Spleen (tissue), 11 donors: Measurements from ENCODE around the gene ABCG1. TPM values are rescaled to one million over a fixed set of nuclear protein-coding genes. Genes with fewer than 3 reads are reported as not detected.
A peak's percentile ranks its signal among the peaks of the same experiment; 100 is the strongest.

ENCODE experiments used
- DNase-seq: peaks from one replicate; pipeline ENCODE4 v3.0.0-alpha.2; 2020
- H3K27ac ChIP-seq, 8 donors: fragments of 200-600 bp; sonication (generic) in 7 of 8; 1 replicate in 4 of 8; 2 replicates in 4 of 8; pipeline versions ENCODE4 v1.5.0 to v1.8.0; 2016 to 2021; ENCODE audit warnings: inconsistent platforms in 4 of 8, mild to moderate bottlenecking in 4 of 8, moderate library complexity in 1 of 8
- H3K27me3 ChIP-seq, 7 donors: fragments of 200-600 bp; sonication (generic) in 6 of 7; replicated peaks in 1 of 7; 1 replicate in 4 of 7; 2 replicates in 3 of 7; pipeline versions ENCODE4 v1.5.0 to v1.8.0; 2016 to 2021; ENCODE audit warnings: inconsistent platforms in 3 of 7, mild to moderate bottlenecking in 1 of 7
- H3K36me3 ChIP-seq, 6 donors: fragments of 200-600 bp; sonication (generic) in 5 of 6; 1 replicate in 4 of 6; 2 replicates in 2 of 6; pipeline versions ENCODE4 v1.5.0 to v1.8.0; 2016 to 2021; ENCODE audit warnings: inconsistent platforms in 2 of 6
- H3K4me1 ChIP-seq, 6 donors: fragments of 200-600 bp; sonication (generic) in 5 of 6; 1 replicate in 3 of 6; 2 replicates in 3 of 6; pipeline versions ENCODE4 v1.5.0 to v1.8.0; 2016 to 2021; ENCODE audit warnings: inconsistent platforms in 3 of 6
- H3K4me3 ChIP-seq, 8 donors: fragments of 200-600 bp; sonication (generic) in 7 of 8; 1 replicate in 4 of 8; 2 replicates in 4 of 8; pipeline versions ENCODE4 v1.5.0 to v1.8.0; 2016 to 2021; ENCODE audit warnings: inconsistent platforms in 4 of 8, mild to moderate bottlenecking in 4 of 8, moderate library complexity in 2 of 8
- H3K9me3 ChIP-seq, 8 donors: fragments of 200-600 bp; sonication (generic) in 7 of 8; 1 replicate in 4 of 8; 2 replicates in 4 of 8; pipeline versions ENCODE4 v1.5.0 to v1.8.0; 2016 to 2021; ENCODE audit warnings: inconsistent platforms in 4 of 8
- POLR2A ChIP-seq, 3 donors: fragments of 450-650 bp; IDR thresholded peaks; one replicate each; pipeline ENCODE4 v1.5.1; 2017; ENCODE audit warnings: antibody characterized with exemption in 3 of 3, mild to moderate bottlenecking in 1 of 3
- POLR2AphosphoS5 ChIP-seq, 3 donors: sonication (generic); formaldehyde crosslinking; IDR thresholded peaks; one replicate each; pipeline ENCODE4 v1.5.1; 2017; ENCODE audit warnings: antibody characterized with exemption in 3 of 3
- WGBS, 5 donors: extraction: QIAGEN DNeasy Blood & Tissue Kit in 3 of 5; methylation state at CpG; one replicate each; pipeline versions ENCODE4 v1.1.5 to v1.1.7; 2013 to 2018; 5-methylcytosine and 5-hydroxymethylcytosine counted together
- intact Hi-C: fragments of 100-400 bp; cut with DNase I; formaldehyde crosslinking; loops from one replicate; pipeline ENCODE4 v1.15.0; 2023; ENCODE audit warnings: low total_unique reads
- polyA plus RNA-seq, 3 donors: library from polyadenylated mRNA; stranded (reverse); fragments of 200-250 nt; gene quantifications; one replicate each; pipeline ENCODE4 v1.2.1, GENCODE V29; 2013
- total RNA-seq, 7 donors: library from RNA; depleted of rRNA in 3 of 7; stranded (reverse); fragments of >200 nt in 3 of 7; fragmentation: NEBNext Ultra II Directional in 4 of 7; extraction: Animal tissue kit (Norgen Biotek cat#: 25700) in 4 of 7; gene quantifications; one replicate each; pipeline versions ENCODE4 v1.1.0 to v1.2.1, GENCODE V29; 2016 to 2021
- TF ChIP-seq, protein P1 (sequence below), 11 experiments: fragments of 200-600 bp in 7 of 11; fragments of 450-650 bp in 4 of 11; sonication (generic) in 4 of 11; IDR thresholded peaks in 8 of 11; conservative IDR thresholded peaks in 3 of 11; 1 replicate in 7 of 11; 2 replicates in 4 of 11; pipeline versions ENCODE4 v1.4.0 to v1.8.0; 2016 to 2021; ENCODE audit warnings: antibody characterized with exemption in 11 of 11, inconsistent platforms in 4 of 11, mild to moderate bottlenecking in 1 of 11
- donor health status: healthy with polysubstance abuse.
- donor health status: DM: no; HTN: no; CAD: no; lungs with moderate emphysema.
- donor health status: DM: no; HTN: no; CAD: no.
- donor health status: Bipolar disorder and iron deficiency.
- donor health status: healthy.
- donor health status: DM: no; HTN: no; CAD: no.
- donor health status: DM: yes; HTN: yes; CAD: no.

ABCG1 gene
- total and polyA plus RNA-seq, 10 donors, result 14.6 to 143 (median 96.7) TPM

DNA sequence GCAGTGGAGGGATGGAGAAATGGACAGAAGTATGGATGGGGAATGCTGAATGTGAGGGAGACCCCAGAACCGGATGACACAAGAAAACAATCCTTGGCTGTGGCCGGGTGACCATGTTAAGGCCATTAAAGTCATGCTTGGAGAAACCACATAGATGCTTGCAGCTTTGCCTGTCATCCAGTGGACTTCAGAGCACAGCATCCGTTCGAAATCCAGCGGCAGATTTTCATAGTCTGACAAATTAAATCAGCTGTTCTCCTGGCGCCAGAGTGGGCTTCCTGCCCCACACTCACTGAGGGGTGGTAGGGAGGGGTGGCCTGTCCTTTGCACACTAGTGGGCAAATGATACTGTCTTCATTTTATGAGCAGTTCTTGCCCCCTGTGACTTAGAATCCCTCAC, 35.1 kb downstream of the ABCG1 start:
- TF ChIP-seq POLR2A (IDR thresholded peaks at IDR 0.05) (no peak), POLR2AphosphoS5 (IDR thresholded peaks at IDR 0.05) (no peak)
- TF ChIP-seq, protein P1, sequence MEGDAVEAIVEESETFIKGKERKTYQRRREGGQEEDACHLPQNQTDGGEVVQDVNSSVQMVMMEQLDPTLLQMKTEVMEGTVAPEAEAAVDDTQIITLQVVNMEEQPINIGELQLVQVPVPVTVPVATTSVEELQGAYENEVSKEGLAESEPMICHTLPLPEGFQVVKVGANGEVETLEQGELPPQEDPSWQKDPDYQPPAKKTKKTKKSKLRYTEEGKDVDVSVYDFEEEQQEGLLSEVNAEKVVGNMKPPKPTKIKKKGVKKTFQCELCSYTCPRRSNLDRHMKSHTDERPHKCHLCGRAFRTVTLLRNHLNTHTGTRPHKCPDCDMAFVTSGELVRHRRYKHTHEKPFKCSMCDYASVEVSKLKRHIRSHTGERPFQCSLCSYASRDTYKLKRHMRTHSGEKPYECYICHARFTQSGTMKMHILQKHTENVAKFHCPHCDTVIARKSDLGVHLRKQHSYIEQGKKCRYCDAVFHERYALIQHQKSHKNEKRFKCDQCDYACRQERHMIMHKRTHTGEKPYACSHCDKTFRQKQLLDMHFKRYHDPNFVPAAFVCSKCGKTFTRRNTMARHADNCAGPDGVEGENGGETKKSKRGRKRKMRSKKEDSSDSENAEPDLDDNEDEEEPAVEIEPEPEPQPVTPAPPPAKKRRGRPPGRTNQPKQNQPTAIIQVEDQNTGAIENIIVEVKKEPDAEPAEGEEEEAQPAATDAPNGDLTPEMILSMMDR (IDR thresholded peaks at IDR 0.05 in 8 of 11, conservative IDR thresholded peaks at IDR 0.05 in 3 of 11), result no peak
- intact Hi-C loops, result no loop called here
- no peaks in the 10 kb centered on the region for H3K27me3 ChIP-seq
- DNase-seq, result no peak
- WGBS, 5 donors, result 44 to 70% (median 47%) methylated on average over 6 of the region's 6 CpGs
- no peak overlapping the region for H3K4me3 ChIP-seq
- H3K36me3 ChIP-seq, result no peaks in the 10 kb centered on the region
- peaks cover 12 to 96% (median 76%) of the 10 kb centered on the region in 6 donors for H3K4me1 ChIP-seq
- H3K27ac ChIP-seq, result peak overlapping the region in 2 of 8 donors; percentile 5 to 48
- H3K9me3 ChIP-seq, result no peaks in the 10 kb centered on the region

DNA sequence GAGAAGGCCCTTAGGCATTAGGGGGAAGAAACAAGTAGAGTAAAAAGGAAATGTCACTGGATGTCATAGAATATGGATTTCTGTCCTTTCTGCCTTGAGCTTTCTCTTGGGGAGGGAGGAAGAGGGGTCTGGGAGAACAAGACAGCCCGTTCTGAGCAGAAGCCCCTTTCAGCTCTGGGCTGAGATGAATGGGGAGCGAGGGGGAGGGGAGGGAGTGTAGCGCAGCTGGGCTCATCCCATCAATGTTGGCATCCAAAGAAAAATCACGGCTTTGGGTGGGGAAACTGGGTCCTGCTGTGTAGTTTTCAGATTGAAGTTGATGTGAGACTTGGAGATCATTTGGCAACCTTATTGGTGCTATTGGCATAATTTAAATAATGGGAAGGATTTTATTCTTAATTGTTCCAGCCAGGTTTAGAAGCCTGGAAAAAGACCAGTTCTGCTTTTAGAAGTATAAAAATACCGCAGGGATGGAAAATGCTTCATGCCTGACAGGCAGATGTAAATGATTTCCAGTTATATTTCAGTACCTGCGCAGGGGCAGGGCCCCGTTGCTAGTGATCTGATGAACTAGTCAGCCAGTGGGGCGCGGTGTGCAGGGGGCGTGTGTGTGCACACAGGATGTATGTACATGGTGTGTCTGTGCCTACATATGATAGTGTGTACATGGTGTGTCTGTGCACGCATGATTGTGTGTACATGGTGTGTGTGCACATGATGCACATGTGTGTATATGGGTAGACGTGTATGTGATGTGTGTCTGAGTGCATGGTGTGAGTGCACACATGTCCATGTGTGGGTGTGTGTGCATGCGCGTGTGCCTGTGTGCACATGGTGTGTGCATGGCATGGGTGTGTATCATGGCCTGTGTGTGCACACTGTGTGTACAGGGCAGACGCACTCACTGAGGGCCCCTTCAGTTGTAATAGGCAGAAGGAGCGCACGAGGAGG, 36.0 kb downstream of the ABCG1 start:
- Histone ChIP-seq H3K36me3 (no peaks in the 10 kb centered on the region), H3K4me3 (no peak overlapping the region), H3K4me1 (peaks cover 14 to 96% (median 76%) of the 10 kb centered on the region in 6 donors), H3K9me3 (no peaks in the 10 kb centered on the region), H3K27me3 (no peaks in the 10 kb centered on the region), H3K27ac (peak overlapping the region in 2 of 8 donors; percentile 5 to 48)
- 77 to 84% (median 84%) methylated on average over 13 to 17 of the region's 17 CpGs for WGBS, 5 donors
- DNase-seq, result no peak
- TF ChIP-seq, protein P1 (IDR thresholded peaks at IDR 0.05 in 8 of 11, conservative IDR thresholded peaks at IDR 0.05 in 3 of 11), result no peak
- TF ChIP-seq POLR2AphosphoS5 (IDR thresholded peaks at IDR 0.05), result peak in 2 of 3 donors; percentile 30 to 43
- intact Hi-C loops, result loop anchor here (5.0 kb wide), 1 partner anchor 83 kb away; no protein-coding TSS in a partner anchor

DNA sequence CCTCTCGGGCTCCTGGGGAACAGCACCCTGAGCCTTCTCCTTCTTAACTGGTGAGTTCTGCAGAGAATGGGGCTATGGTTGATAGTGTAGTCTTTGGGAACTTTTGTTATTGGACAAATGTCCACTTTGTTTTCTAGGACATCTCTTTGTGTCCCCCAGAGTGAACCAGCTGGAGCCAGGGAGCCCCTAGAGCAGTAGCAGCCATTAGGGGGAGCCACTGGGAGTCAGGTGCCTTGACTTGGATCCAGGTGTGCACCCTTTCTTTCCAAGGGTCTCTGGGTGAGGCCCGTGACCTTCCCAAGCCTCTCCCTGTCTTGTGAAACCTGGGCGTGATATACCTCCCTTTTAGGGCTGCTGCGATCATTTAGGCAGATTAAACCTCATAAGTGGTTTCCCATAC, 36.9 kb downstream of the ABCG1 start:
- Histone ChIP-seq H3K27me3 (no peaks in the 10 kb centered on the region), H3K27ac (no peak overlapping the region), H3K36me3 (no peaks in the 10 kb centered on the region), H3K4me1 (peaks cover 14 to 95% (median 76%) of the 10 kb centered on the region in 6 donors), H3K9me3 (no peaks in the 10 kb centered on the region), H3K4me3 (no peak overlapping the region)
- intact Hi-C loops, result loop anchor here (5.0 kb wide), 1 partner anchor 84 kb away; no protein-coding TSS in a partner anchor
- no peak for DNase-seq
- TF ChIP-seq POLR2A (IDR thresholded peaks at IDR 0.05) (no peak), POLR2AphosphoS5 (IDR thresholded peaks at IDR 0.05) (no peak)
- TF ChIP-seq, protein P1 (IDR thresholded peaks at IDR 0.05 in 8 of 11, conservative IDR thresholded peaks at IDR 0.05 in 3 of 11), result no peak
- WGBS, 5 donors, result 95 to 100% (median 97%) methylated on average over 4 of the region's 4 CpGs

DNA sequence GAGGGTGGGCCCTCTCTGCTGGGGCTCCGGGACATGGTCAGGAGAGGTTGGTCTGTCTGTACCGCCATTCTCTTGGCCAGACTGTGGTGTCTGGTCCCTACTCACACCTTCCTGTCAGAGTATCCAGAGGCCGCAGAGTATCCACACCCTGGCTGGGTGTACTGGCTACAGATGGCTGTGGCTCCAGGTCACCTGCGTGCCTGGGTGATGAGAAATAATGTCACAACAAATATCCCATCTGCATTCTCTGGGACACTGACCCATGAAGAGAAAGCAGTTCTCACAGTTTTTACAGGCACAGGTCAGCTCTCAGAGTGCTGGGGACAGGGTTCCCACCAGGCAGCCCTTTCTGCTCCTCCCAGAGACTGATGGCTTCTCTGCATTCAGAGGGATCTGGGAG, 37.4 kb downstream of the ABCG1 start:
- intact Hi-C loops, result loop anchor here (5.0 kb wide), 1 partner anchor 84 kb away; no protein-coding TSS in a partner anchor
- WGBS, 5 donors, result 88 to 100% (median 96%) methylated on average over 2 to 4 of the region's 4 CpGs
- Histone ChIP-seq H3K9me3 (no peaks in the 10 kb centered on the region), H3K4me1 (peaks cover 14 to 94% (median 75%) of the 10 kb centered on the region in 6 donors), H3K36me3 (no peaks in the 10 kb centered on the region), H3K27me3 (no peaks in the 10 kb centered on the region), H3K4me3 (no peak overlapping the region), H3K27ac (peak overlapping the region in 1 of 8 donors; percentile 18)
- DNase-seq, result no peak
- TF ChIP-seq, protein P1 (IDR thresholded peaks at IDR 0.05 in 8 of 11, conservative IDR thresholded peaks at IDR 0.05 in 3 of 11), result no peak
